Measurements from ENCODE around the gene PGLYRP4. TPM values are rescaled to one million over a fixed set of nuclear protein-coding genes. Genes with fewer than 3 reads are reported as not detected.
A peak's percentile ranks its signal among the peaks of the same experiment; 100 is the strongest.

The PGLYRP4 gene
- total and polyA plus RNA-seq, 2 donors (not counting 1 experiment from before 2014, with no cell fraction given), result not detected

DNA sequence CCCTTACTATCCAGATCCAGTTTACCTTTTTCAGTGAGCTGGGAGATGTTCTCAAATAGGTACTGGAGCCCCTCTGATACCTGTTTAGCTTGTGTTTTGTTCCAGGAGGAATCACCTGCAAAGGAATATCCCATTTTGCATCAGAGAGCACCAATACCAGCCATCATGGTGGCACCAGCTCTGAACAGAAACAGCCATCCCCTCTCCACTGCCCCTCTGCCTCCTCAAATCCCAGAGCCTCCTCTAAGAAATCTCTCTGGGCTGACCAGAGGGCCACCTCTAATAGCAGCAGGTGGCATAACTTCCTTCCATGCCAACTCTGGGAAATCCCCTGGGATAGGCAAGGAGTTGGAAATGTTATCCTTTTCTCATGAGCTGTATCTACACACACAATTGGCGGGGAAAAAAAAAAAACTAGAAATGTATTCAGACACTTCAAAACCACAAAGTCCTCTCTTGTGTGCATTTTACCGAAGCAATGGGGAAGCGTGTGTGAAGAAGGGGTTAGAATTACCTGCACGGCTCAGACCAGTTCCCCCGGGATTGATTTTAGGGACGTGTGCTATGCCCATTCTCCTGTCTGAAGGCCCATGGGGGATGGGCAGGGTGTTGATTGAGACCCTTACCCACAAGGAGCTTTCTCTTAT lies 2.4 kb downstream of the PGLYRP4 start:
- H3K27me3 Mint-ChIP-seq, result peaks cover 70% of the 10 kb centered on the region
- no CpG with 5 or more reads among the region's 6 CpGs for WGBS (ENCODE audit: insufficient coverage)
- H3K4me3 ChIP-seq (ENCODE audit: control extremely low read depth in 1 of 5, extremely low read depth in 1 of 5, insufficient read depth in 1 of 5, low read depth in 2 of 5, low read length in 4 of 5), result no peak overlapping the region

More for the DNA sequence above, 2.4 kb downstream of the PGLYRP4 start:
- Histone ChIP-seq H3K79me2 (ENCODE audit: control insufficient read depth, insufficient read depth, low read length) (no peaks in the 10 kb centered on the region), H4K20me1 (ENCODE audit: control insufficient read depth, insufficient read depth, low read length, poor library complexity, severe bottlenecking) (no peaks in the 10 kb centered on the region), H3K4me1 (ENCODE audit: control insufficient read depth in 2 of 2, insufficient read depth in 2 of 2, low read length in 2 of 2) (peaks cover 14 to 17% of the 10 kb centered on the region in 2 donors), H3K27ac (ENCODE audit: low read length in 2 of 2) (no peak overlapping the region), H3K9ac (ENCODE audit: low read length) (no peak overlapping the region), H3K36me3 (replicated peaks in 1 of 2; ENCODE audit: control extremely low read depth in 1 of 2, control insufficient read depth in 1 of 2, extremely low read depth in 1 of 2, insufficient read depth in 2 of 2, low read length in 1 of 2) (no peaks in the 10 kb centered on the region), H3K27me3 (replicated peaks in 1 of 4; ENCODE audit: control extremely low read depth in 1 of 4, control insufficient read depth in 3 of 4, insufficient read depth in 4 of 4, low read length in 3 of 4) (peaks cover 0 to 55% (median 23%) of the 10 kb centered on the region in 4 experiments), H3K9me3 (ENCODE audit: control extremely low read depth in 1 of 3, control insufficient read depth in 2 of 3, insufficient read depth in 1 of 3, low read length in 2 of 3) (no peaks in the 10 kb centered on the region), H3K4me2 (replicated peaks; ENCODE audit: low read depth, low read length, poor library complexity, severe bottlenecking) (peak overlapping the region; percentile 23), H2AFZ (ENCODE audit: insufficient read depth, low read depth, low read length, poor library complexity, severe bottlenecking) (no peak overlapping the region)
- POLR2A ChIA-PET, result no interaction called here
- H3K9me3 Mint-ChIP-seq (ENCODE audit: insufficient read depth), result no peaks in the 10 kb centered on the region
- intact Hi-C loops (cut with micrococcal nuclease), result no loop called here
- H3K27ac Mint-ChIP-seq, result no peak overlapping the region
- no peak for ATAC-seq (ENCODE audit: low read depth)
- H3K4me1 Mint-ChIP-seq, result peaks cover 23% of the 10 kb centered on the region
- CTCF ChIA-PET, result interaction anchor here (1.3 kb wide), 1 partner anchor 149 kb away, joined by 3 read pairs; no protein-coding TSS in a partner anchor
- H3K4me3 Mint-ChIP-seq, result no peak overlapping the region
- no peak for TF ChIP-seq EZH2 (IDR thresholded peaks at IDR 0.05; ENCODE audit: borderline replicate concordance, insufficient read depth, low read depth, low read length, poor library complexity, severe bottlenecking)
- TF ChIP-seq, protein P1, sequence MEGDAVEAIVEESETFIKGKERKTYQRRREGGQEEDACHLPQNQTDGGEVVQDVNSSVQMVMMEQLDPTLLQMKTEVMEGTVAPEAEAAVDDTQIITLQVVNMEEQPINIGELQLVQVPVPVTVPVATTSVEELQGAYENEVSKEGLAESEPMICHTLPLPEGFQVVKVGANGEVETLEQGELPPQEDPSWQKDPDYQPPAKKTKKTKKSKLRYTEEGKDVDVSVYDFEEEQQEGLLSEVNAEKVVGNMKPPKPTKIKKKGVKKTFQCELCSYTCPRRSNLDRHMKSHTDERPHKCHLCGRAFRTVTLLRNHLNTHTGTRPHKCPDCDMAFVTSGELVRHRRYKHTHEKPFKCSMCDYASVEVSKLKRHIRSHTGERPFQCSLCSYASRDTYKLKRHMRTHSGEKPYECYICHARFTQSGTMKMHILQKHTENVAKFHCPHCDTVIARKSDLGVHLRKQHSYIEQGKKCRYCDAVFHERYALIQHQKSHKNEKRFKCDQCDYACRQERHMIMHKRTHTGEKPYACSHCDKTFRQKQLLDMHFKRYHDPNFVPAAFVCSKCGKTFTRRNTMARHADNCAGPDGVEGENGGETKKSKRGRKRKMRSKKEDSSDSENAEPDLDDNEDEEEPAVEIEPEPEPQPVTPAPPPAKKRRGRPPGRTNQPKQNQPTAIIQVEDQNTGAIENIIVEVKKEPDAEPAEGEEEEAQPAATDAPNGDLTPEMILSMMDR (IDR thresholded peaks at IDR 0.05), result no peak
- no peak for DNase-seq

All from B cell (primary cell).